ENCODE results near the gene AQP6.

DNA sequence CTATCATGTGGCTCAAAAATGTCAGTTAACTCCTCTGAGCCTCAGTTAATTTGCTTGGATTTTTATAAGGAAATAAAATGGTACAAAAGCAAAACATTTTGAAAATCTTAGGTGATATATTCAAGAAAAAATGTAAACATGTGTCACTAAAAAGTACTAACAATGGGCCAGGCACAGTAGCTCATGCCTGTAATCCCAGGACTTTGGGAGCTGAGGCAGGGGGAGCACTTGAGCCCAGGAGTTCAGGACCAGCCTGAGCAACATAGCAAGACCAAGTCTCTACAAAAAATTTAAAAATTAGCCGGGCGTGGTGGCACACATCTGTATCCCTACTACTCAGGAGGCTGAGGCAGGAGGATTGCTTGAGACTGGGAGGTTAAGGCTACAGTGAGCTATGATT is 25.7 kb downstream of the AQP6 start:
- TF ChIP-seq, protein P1, sequence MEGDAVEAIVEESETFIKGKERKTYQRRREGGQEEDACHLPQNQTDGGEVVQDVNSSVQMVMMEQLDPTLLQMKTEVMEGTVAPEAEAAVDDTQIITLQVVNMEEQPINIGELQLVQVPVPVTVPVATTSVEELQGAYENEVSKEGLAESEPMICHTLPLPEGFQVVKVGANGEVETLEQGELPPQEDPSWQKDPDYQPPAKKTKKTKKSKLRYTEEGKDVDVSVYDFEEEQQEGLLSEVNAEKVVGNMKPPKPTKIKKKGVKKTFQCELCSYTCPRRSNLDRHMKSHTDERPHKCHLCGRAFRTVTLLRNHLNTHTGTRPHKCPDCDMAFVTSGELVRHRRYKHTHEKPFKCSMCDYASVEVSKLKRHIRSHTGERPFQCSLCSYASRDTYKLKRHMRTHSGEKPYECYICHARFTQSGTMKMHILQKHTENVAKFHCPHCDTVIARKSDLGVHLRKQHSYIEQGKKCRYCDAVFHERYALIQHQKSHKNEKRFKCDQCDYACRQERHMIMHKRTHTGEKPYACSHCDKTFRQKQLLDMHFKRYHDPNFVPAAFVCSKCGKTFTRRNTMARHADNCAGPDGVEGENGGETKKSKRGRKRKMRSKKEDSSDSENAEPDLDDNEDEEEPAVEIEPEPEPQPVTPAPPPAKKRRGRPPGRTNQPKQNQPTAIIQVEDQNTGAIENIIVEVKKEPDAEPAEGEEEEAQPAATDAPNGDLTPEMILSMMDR (IDR thresholded peaks at IDR 0.05), result no peak
- no peak for TF ChIP-seq POLR2A (IDR thresholded peaks at IDR 0.05)

All from right lobe of liver (tissue), 4 donors.